UCSD-AML1 (cell line): Measurements from ENCODE around the gene INAVA.

Experiments
- DNase-seq: peaks from one replicate; lab custom pipeline; 2025; ENCODE audit not compliant: unreplicated experiment; lab: John Stamatoyannopoulos, UW

Gene INAVA

GRCh38 chr1:200877010-200877409 is 17.7 kb upstream of the INAVA start:
- no peak for DNase-seq

GRCh38 chr1:200877839-200878551 is 16.7 kb upstream of the INAVA start:
- no peak for DNase-seq

DNA sequence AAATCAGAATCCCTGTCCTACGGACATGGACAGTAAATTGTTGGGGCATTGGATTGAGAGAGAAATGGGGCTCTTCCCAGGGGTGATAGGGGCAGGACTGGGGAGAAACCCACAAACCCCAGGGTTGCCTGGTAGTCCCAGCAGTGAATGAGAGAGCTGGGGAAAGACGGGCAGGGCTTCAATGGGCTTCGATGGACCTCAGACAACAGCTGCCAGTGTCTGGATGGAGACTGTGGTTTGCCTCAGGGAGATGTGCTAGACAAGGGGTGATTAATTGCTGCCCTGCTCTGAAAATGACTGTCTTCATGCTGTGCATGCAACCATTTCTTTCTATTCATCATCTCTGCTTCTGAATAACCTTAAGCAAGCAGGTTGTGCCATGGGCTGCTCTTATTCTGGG is 14.5 kb upstream of the INAVA start:
- DNase-seq, result peak; percentile 17

DNA sequence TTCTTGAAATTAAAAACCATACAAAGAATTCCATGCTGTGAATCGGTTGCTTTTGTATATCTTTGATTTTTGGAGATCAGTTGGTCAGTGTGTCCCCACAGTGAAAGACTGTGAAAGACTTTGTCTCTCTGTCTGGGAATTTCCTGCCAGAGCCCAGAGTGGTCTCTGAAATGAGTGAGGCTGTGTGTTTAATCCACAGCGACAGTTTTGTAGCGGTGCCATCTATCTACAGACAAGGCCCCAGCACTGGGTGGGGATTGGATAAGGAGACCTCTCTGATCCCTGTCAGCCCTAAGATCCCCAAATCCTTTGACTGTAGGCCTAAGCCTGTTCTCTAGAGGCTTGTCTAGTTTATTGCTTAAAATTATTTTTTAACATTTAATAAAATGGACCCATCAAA is 11.6 kb upstream of the INAVA start:
- no peak for DNase-seq

DNA sequence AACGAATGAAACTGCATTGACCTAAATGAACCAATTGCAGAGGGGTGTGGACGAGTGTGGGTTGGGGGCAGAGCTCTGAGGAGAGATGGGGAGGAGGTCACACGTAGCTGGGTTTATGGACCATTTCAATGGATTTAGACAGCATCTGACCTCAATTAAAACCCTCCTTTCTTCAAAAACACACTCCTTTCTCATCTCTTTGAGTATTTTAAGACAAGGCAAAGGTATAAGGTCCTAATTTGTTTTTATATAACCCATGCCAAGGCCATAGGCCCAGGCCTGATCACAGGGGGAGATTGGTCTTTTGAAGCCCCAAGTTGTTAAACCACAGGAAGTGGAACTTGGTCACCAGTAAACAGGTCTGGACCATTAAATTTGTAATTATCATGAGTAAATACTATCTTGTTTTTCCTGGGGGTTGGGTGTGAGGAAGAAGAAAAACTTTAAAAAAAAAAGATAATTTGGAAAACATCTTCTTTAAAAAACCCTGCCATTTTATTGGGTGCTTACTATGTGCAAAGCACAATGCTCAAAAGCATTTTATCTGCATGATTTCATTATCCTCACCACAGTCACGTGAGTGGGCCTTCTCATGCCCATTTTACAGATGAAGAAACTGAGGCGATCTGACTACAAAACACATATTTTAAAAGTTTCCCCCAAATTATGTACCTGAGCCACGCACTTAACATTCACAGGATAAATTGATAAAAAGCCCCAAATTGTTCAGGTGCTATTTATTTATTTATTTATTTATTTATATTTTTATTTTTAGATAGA is 8.9 kb upstream of the INAVA start:
- no peak for DNase-seq

GRCh38 chr1:200886594-200886993 is 8.1 kb upstream of the INAVA start:
- no peak for DNase-seq

DNA sequence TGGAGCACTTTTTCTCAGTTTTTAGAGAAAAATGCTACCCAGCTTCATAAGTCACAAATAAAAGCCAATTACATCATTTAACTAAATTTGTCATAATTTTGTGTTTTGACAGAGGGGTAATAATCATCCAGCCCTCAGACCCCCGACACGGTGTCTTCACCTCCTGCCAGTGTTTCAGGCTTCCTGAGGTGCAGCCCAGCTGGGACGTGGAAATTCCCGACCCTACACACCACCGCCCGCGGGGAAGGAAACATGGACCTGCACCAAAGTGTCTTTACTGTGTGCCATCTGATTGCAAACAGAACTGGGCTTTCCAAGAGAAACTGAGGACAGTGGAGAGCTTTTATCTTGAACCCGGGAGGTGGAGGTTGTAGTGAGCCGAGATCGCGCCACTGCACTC is 7.7 kb upstream of the INAVA start:
- DNase-seq, result no peak

- DNase-seq, result no peak
Measured at GRCh38 chr1:200887772-200888348, 6.8 kb upstream of the INAVA start.

- peak; percentile 84 for DNase-seq
Measured at GRCh38 chr1:200888349-200888838, 6.3 kb upstream of the INAVA start.

- DNase-seq, result no peak
Measured at GRCh38 chr1:200889571-200889970, 5.1 kb upstream of the INAVA start.

GRCh38 chr1:200890027-200890426 is 4.7 kb upstream of the INAVA start:
- no peak for DNase-seq

GRCh38 chr1:200890818-200891773 is 3.6 kb upstream of the INAVA start:
- DNase-seq, result no peak

DNA sequence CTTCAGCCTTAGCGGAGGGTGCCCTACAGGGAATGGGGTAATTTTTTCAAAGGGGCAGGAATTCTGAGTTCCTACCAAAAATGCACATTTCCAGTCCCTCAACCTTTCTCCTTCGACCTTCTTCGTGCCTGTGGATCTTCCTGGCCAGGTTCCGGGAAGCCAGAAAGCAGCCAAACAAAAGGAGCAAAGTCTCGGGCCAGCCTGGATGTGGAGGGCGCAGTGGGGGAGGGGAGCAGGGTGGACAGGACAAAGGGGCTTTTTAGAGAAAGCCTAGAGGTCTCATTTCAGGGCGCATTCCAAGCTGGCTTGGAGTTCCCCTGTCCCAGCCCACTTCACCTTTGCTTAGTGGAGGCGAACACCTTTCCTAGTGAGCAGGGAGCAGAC is 2.9 kb upstream of the INAVA start:
- DNase-seq, result no peak

GRCh38 chr1:200892546-200892945 is 2.2 kb upstream of the INAVA start:
- DNase-seq, result no peak

DNA sequence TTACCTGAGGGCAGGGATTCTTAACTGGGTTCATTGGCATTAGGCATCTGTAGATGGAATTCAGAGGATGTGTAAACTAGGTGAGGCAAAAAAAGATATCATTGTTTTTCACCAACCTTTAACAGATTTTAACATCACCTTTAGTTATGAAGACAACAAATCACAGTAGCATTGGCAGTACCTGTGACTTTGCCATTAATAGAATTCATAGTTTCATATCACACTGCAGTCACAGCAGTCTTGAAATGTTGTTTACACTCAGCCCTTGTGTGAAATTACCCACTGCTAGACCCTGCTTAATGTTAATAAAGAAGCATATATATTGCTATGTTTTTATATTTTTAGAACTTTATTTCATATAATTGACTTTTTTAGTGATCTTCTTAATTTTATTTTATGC is 1.7 kb upstream of the INAVA start:
- no peak for DNase-seq

- DNase-seq, result no peak
Measured at GRCh38 chr1:200893411-200893901, 1.2 kb upstream of the INAVA start.

- no peak for DNase-seq
Measured at GRCh38 chr1:200895443-200895789, 716 bp downstream of the INAVA start.

DNA sequence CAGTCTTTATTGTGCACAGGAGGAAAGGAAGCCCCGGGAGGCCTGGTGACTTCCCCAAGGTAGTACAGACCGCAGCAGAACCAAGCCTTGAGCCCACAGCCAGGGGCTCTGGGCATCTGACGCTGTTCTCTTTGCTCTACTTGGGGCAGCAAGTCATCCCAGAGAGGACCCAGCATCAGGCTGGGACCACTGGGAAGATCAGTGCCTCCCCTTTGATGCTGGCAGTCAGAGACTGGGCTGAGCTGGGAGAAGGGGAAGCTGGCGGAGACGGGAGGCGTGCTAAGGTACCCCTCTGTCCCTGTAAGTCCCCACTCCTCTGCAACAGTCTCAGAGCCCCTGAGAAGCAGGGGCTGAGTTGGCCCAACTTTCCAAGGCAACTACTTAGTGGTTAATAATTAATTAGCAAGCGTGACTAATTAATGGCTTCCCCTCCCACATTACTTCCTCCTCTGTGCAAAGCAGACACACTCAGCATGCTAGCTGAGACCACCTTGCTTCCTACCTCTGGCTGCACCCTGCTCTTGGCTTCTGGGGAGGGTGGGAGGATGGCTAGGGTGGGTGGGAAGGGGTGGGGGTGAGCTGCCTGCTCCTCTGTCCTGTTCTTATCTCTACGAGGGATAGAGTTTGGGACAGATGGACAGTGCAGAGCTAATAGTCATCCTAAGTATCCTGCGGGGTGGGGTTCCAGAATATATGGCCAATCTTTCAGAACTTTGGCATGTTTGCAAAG is 1.3 kb downstream of the INAVA start:
- no peak for DNase-seq

DNA sequence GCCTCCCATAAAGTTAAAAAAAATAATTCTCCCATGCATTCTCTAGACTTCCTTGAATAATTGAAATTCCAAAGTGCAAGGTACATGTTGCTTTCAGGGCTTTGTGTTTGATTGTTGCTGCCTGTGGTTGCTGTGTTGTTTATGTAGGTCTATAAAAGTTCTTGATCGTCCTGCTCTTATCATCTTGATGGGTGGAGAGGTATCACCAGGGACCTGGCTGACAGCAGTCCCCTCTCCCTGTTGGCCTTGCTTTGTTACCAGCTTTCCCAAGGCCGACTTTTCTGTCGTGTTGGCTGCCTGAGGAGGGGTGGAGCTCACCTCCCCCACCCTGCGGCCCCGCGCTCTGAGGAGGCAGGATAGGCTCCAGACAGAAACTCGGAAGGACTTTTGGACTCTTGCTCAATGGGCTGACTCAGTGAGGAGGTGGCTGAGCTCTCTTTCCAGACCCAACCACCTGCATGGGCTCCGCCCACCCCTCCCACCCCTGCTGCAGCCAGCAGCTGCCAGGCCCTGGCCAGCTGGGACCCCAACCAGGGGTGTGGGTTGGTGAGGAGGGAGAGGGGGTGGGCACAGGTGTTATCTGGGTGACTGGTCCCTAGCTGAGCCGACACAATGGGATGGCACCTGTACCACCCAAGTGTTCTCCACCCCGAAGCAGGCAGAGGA is 2.0 kb downstream of the INAVA start:
- DNase-seq, result no peak

GRCh38 chr1:200897259-200897658 is 2.6 kb downstream of the INAVA start:
- no peak for DNase-seq
